Activated naive CD4-positive, alpha-beta T cell treated with anti-CD3 and anti-CD28 coated beads, Interleukin-2, amount 10 ng/mL, durations not matched to agents 7 days and 5 days (primary cell): ENCODE results near the gene MINAR1.

Source experiments
- CTCF ChIA-PET: fragments of 350-600 bp; sonication (Branson Sonifier 250); formaldehyde crosslinking; loops from one replicate; lab custom pipeline; 2021; ENCODE audit warnings: antibody characterized with exemption; lab: Charles Lee
- DNase-seq: peaks from one replicate; pipeline ENCODE4 v3.0.0-alpha.2; 2020
- H3K27ac Mint-ChIP-seq: one replicate; pipeline ENCODE4 v1.8.0; 2021; ENCODE audit warnings: mild to moderate bottlenecking, moderate library complexity, mixed read lengths
- H3K27me3 Mint-ChIP-seq: one replicate; pipeline ENCODE4 v1.8.0; 2021; ENCODE audit warnings: mild to moderate bottlenecking, mixed read lengths
- H3K36me3 Mint-ChIP-seq: one replicate; pipeline ENCODE4 v1.8.0; 2021; ENCODE audit warnings: mixed read lengths
- H3K4me1 Mint-ChIP-seq: one replicate; pipeline ENCODE4 v1.8.0; 2021; ENCODE audit warnings: mixed read lengths
- H3K4me3 Mint-ChIP-seq: one replicate; pipeline ENCODE4 v1.8.0; 2021; ENCODE audit warnings: mild to moderate bottlenecking, moderate library complexity, mixed read lengths
- H3K9me3 Mint-ChIP-seq: one replicate; pipeline ENCODE4 v1.8.0; 2021; ENCODE audit warnings: mixed read lengths

The MINAR1 gene, protein sequence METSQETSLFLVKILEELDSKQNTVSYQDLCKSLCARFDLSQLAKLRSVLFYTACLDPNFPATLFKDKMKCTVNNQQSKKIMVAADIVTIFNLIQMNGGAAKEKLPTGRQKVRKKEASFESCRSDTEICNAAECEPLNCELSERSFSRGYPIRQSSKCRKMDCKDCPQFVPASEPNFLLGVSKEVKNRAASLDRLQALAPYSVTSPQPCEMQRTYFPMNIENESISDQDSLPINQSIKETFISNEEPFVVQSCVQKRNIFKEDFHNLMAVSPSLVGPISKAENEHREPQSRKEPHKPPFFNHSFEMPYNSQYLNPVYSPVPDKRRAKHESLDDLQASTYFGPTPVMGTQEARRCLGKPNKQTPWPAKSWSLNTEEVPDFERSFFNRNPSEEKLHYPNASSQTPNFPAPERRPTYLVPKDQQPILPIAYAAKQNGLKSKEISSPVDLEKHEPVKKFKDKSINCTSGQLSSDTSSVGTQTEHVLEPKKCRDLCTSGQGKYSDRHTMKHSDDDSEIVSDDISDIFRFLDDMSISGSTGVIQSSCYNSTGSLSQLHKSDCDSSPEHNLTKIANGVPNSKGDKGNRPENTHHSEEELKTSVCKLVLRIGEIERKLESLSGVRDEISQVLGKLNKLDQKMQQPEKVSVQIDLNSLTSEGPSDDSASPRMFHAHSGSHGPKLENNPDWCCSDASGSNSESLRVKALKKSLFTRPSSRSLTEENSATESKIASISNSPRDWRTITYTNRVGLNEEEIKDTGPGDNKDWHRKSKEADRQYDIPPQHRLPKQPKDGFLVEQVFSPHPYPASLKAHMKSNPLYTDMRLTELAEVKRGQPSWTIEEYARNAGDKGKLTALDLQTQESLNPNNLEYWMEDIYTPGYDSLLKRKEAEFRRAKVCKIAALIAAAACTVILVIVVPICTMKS

GRCh38 chr15:79431636-79432344, at the start of gene MINAR1:
Gene MINAR1, plus strand, starts transcription at chr15:79432336. Its CDS starts 23,812 bp downstream, at chr15:79456148.
- no peak within 1 kb of the TSS for H3K4me3 Mint-ChIP-seq

GRCh38 chr15:79394231-79394630, 37.9 kb upstream of the MINAR1 start:
- Mint-ChIP-seq H3K4me1 (no peaks in the 10 kb centered on the region), H3K27ac (no peak overlapping the region), H3K4me3 (no peak overlapping the region), H3K27me3 (peaks cover 4% of the 10 kb centered on the region), H3K36me3 (no peaks in the 10 kb centered on the region), H3K9me3 (no peaks in the 10 kb centered on the region)
- DNase-seq: no peak
- CTCF ChIA-PET: no interaction called here

More at GRCh38 chr15:79431636-79432344, at the start of gene MINAR1:
- H3K4me1 Mint-ChIP-seq: peaks cover 6% of the 10 kb centered on the region
- no peaks in the 10 kb centered on the region for H3K9me3 Mint-ChIP-seq
- H3K27me3 Mint-ChIP-seq: peaks cover 73% of the 10 kb centered on the region
- no peak for DNase-seq
- CTCF ChIA-PET: interaction anchor here (2.1 kb wide), 1 partner anchor 164 kb away, joined by 9 read pairs; no protein-coding TSS in a partner anchor
- H3K27ac Mint-ChIP-seq: peak within 1 kb of the TSS; percentile 25
- no peaks in the 10 kb centered on the region for H3K36me3 Mint-ChIP-seq

DNA sequence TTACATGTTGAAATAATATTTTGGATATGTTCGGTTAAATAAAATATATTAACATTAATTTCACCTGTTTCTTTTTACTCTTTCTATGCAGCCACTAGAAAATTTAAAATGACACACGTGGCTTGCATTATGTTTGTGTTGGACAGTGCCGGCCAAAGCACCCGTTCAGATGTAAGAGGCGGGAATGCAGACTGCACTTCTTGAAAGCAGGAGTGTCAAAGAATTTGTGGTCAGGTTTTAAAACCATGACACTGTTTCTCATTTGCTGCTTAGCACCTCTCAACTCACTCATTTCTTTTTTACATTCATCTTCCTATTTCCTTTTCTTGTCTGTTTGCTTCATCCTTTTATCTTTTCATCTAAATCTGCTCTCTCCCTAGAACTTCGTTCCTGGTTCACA, 35.3 kb upstream of the MINAR1 start:
- CTCF ChIA-PET: no interaction called here
- DNase-seq: no peak
- Mint-ChIP-seq H3K4me1 (no peaks in the 10 kb centered on the region), H3K36me3 (no peaks in the 10 kb centered on the region), H3K4me3 (no peak overlapping the region), H3K27ac (no peak overlapping the region), H3K27me3 (no peaks in the 10 kb centered on the region), H3K9me3 (no peaks in the 10 kb centered on the region)

DNA sequence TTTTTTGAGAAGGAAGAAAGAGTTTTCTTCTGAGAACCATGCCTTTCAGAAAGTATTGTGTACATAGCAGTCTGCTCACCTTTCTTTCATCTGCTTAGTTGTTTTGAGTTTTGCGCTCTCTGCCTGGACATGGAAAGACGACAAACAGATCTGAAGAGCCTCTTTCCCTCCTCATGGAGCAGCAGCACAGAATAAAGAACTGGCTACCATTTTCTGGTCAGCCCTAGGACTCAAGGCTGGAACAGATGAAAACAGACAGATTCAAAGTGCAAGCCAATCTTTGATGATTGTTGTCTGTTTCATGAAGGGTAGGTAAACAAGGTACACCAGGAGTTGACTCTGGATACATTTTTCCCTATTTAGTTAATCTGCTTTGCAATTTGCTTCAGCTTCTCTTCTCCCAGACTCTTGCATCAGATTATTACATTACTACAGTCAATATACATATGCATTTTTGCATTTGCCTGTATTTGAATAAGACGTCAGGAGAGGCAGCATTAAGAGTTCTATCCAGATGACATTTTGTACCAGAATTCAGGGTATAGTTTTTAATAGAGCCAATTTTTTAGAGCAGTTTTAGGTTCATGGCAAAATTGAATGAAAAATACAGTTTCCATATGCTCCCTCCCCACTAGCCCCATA, 34.7 kb upstream of the MINAR1 start:
- H3K27ac Mint-ChIP-seq: no peak overlapping the region

GRCh38 chr15:79399606-79400005, 32.5 kb upstream of the MINAR1 start:
- Mint-ChIP-seq H3K27ac (no peak overlapping the region), H3K36me3 (no peaks in the 10 kb centered on the region), H3K4me3 (no peak overlapping the region), H3K4me1 (no peaks in the 10 kb centered on the region), H3K9me3 (no peaks in the 10 kb centered on the region), H3K27me3 (no peaks in the 10 kb centered on the region)
- CTCF ChIA-PET: interaction anchor here (0.5 kb wide), 1 partner anchor 12 kb away, joined by 3 read pairs; no protein-coding TSS in a partner anchor
- DNase-seq: no peak

More for the DNA sequence above, 34.7 kb upstream of the MINAR1 start:
- H3K4me1 Mint-ChIP-seq: no peaks in the 10 kb centered on the region
- DNase-seq: no peak
- H3K9me3 Mint-ChIP-seq: no peaks in the 10 kb centered on the region
- CTCF ChIA-PET: no interaction called here
- H3K36me3 Mint-ChIP-seq: no peaks in the 10 kb centered on the region
- H3K4me3 Mint-ChIP-seq: no peak overlapping the region
- H3K27me3 Mint-ChIP-seq: no peaks in the 10 kb centered on the region

DNA sequence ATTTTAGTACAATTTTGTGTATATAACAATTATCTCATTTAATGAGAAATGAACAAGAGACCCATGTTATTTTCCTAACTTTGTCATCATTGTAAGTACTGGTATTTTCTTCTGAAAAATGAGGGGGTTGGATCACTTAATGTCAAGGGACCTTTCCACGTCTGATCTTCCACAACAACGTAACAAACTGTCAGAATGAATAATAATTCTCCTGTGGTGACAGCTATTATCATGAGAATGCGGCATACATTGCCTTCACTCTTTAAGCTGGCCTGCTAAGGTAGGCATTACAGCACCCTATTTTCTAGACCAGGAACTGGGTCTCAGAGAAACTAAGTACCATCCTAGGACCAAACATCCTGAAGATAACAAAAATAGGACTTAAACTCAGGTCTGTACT, 31.5 kb upstream of the MINAR1 start:
- CTCF ChIA-PET: no interaction called here
- H3K36me3 Mint-ChIP-seq: no peaks in the 10 kb centered on the region
- no peaks in the 10 kb centered on the region for H3K4me1 Mint-ChIP-seq
- no peaks in the 10 kb centered on the region for H3K27me3 Mint-ChIP-seq
- no peak overlapping the region for H3K27ac Mint-ChIP-seq
- H3K9me3 Mint-ChIP-seq: no peaks in the 10 kb centered on the region
- DNase-seq: no peak
- H3K4me3 Mint-ChIP-seq: no peak overlapping the region

GRCh38 chr15:79401301-79401700, 30.8 kb upstream of the MINAR1 start:
- H3K4me1 Mint-ChIP-seq: no peaks in the 10 kb centered on the region
- no peak overlapping the region for H3K27ac Mint-ChIP-seq
- H3K4me3 Mint-ChIP-seq: no peak overlapping the region
- no peaks in the 10 kb centered on the region for H3K9me3 Mint-ChIP-seq
- H3K27me3 Mint-ChIP-seq: no peaks in the 10 kb centered on the region
- no peak for DNase-seq
- CTCF ChIA-PET: no interaction called here
- no peaks in the 10 kb centered on the region for H3K36me3 Mint-ChIP-seq

- DNase-seq: no peak
- Mint-ChIP-seq H3K27ac (no peak overlapping the region), H3K4me1 (no peaks in the 10 kb centered on the region), H3K4me3 (no peak overlapping the region), H3K36me3 (no peaks in the 10 kb centered on the region), H3K9me3 (no peaks in the 10 kb centered on the region), H3K27me3 (no peaks in the 10 kb centered on the region)
- CTCF ChIA-PET: no interaction called here
Observed at GRCh38 chr15:79402136-79402535, 30.0 kb upstream of the MINAR1 start.

DNA sequence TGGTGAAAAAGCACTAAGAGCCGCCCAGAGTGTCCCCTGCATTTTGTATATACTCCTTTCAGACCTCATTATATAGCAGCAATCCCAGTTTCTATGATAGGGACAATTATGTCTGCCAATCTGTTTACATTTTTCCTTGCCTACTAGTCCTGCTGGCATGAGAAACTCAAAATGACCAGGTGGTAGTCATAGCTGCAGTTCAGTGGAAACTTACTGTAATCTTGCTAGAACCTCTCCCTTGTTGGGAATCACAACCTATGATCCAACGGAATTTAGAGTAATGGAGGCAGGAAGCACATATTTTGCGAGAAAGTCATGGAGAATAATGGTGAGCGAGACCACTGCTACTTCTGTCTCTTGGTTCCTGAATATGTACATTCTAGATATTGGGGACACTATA, 28.6 kb upstream of the MINAR1 start:
- Mint-ChIP-seq H3K27me3 (peaks cover 5% of the 10 kb centered on the region), H3K36me3 (no peaks in the 10 kb centered on the region), H3K9me3 (no peaks in the 10 kb centered on the region), H3K4me1 (no peaks in the 10 kb centered on the region), H3K27ac (no peak overlapping the region), H3K4me3 (no peak overlapping the region)
- CTCF ChIA-PET: interaction anchor here (1.2 kb wide), 1 partner anchor 22 kb away, joined by 4 read pairs; no protein-coding TSS in a partner anchor
- no peak for DNase-seq

DNA sequence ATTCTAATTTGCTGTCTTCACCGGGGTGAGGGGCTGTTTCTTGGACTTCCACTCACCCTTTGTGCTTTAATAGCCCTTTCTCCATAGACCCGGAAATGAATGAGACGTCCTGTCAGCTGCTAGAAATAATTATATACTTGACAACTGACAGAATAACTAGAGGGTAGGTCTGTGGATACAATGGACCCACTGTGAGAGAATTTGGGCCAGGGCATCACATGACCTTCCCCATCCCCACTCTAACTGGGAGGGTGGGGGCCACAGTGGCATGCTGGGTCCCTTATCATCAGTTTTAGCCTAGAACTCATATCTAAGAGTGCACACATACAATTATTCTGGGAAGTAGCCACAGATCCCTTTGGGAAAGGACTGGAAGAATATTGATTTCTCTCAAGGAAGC, 25.9 kb upstream of the MINAR1 start:
- H3K36me3 Mint-ChIP-seq: no peaks in the 10 kb centered on the region
- H3K27me3 Mint-ChIP-seq: peaks cover 5% of the 10 kb centered on the region
- H3K27ac Mint-ChIP-seq: no peak overlapping the region
- no peak for DNase-seq
- H3K9me3 Mint-ChIP-seq: no peaks in the 10 kb centered on the region
- CTCF ChIA-PET: no interaction called here
- H3K4me1 Mint-ChIP-seq: no peaks in the 10 kb centered on the region
- H3K4me3 Mint-ChIP-seq: no peak overlapping the region

GRCh38 chr15:79408041-79408440, 24.1 kb upstream of the MINAR1 start:
- no peaks in the 10 kb centered on the region for H3K9me3 Mint-ChIP-seq
- no peaks in the 10 kb centered on the region for H3K36me3 Mint-ChIP-seq
- H3K27ac Mint-ChIP-seq: no peak overlapping the region
- no peak overlapping the region for H3K4me3 Mint-ChIP-seq
- H3K4me1 Mint-ChIP-seq: no peaks in the 10 kb centered on the region
- CTCF ChIA-PET: no interaction called here
- no peak for DNase-seq
- peaks cover 5% of the 10 kb centered on the region for H3K27me3 Mint-ChIP-seq

- Mint-ChIP-seq H3K36me3 (no peaks in the 10 kb centered on the region), H3K4me1 (no peaks in the 10 kb centered on the region), H3K9me3 (no peaks in the 10 kb centered on the region), H3K4me3 (no peak overlapping the region), H3K27me3 (peaks cover 5% of the 10 kb centered on the region), H3K27ac (no peak overlapping the region)
- CTCF ChIA-PET: no interaction called here
- DNase-seq: no peak
Observed at GRCh38 chr15:79410237-79410636, 21.9 kb upstream of the MINAR1 start.

- Mint-ChIP-seq H3K27me3 (peaks cover 5% of the 10 kb centered on the region), H3K27ac (no peak overlapping the region), H3K9me3 (no peaks in the 10 kb centered on the region), H3K36me3 (no peaks in the 10 kb centered on the region), H3K4me3 (no peak overlapping the region), H3K4me1 (no peaks in the 10 kb centered on the region)
- CTCF ChIA-PET: no interaction called here
- no peak for DNase-seq
Observed at GRCh38 chr15:79412010-79412409, 20.1 kb upstream of the MINAR1 start.

GRCh38 chr15:79412429-79412828, 19.7 kb upstream of the MINAR1 start:
- CTCF ChIA-PET: no interaction called here
- no peak overlapping the region for H3K27ac Mint-ChIP-seq
- H3K4me3 Mint-ChIP-seq: no peak overlapping the region
- H3K9me3 Mint-ChIP-seq: no peaks in the 10 kb centered on the region
- no peak for DNase-seq
- peaks cover 5% of the 10 kb centered on the region for H3K27me3 Mint-ChIP-seq
- H3K4me1 Mint-ChIP-seq: no peaks in the 10 kb centered on the region
- no peaks in the 10 kb centered on the region for H3K36me3 Mint-ChIP-seq
